Measurements from ENCODE around the gene SNX13.
"Not testable (repeated sequence)": the region's sequence is repeated elsewhere in the genome, so short reads cannot be mapped to it uniquely, and the experiment has no call there.

SNX13 gene

GRCh38 chr7:17848516-17848915, 91.8 kb downstream of the SNX13 start:
- DNase-seq (ENCODE audit: low read depth), result no peak

- DNase-seq (ENCODE audit: low read depth), result no peak
These were observed 93.4 kb downstream of the SNX13 start for GRCh38 chr7:17846935-17847334.

DNA sequence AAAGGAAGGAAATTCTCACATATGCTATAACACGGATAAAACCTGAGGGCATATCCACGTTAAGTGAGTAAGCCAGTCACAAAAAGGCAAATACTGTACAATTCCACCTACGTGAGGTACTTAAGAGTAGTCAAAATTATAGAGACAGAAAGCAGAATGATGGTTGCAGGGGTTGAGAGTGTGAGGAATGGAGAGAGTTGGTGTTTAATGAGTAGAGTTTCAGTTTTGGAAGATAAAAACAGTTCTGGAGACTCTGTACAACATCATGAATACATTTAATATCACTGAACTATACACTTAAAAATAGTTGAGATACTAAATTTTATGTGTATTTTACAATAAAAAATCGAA, 95.1 kb downstream of the SNX13 start:
- DNase-seq (ENCODE audit: low read depth), result no peak

DNA sequence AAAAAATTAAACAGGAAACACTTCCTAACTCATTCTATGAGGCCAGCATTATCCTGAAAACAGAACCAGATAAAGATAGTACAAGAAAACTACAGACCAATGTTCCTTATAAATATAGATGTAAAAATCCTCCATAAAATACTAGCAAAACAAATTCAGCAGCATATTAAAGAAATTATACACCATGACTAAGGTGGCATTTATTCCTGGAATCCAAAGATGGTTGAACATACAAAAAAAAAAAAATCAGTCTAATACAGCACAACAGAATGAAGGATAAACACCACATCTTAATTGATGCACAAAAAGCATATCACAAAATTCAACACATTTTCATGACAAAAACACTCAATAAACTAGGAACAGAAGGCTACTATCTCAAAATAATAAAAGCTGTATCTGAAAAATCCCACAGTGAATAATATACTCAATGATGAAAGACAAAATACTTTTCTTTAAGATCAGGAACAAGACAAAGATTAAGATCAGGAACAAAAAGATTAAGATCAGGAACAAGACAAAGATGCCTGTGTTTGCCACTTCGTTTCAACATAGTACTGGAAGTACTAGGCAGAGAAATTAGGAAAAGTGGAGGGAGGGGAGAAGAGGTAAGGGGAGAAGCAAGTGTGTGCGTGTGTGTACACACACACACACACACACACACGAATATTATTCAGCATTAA, 95.6 kb downstream of the SNX13 start:
- no peak for DNase-seq (ENCODE audit: low read depth)

GRCh38 chr7:17844022-17844421, 96.3 kb downstream of the SNX13 start:
- no peak for DNase-seq (ENCODE audit: low read depth)

DNA sequence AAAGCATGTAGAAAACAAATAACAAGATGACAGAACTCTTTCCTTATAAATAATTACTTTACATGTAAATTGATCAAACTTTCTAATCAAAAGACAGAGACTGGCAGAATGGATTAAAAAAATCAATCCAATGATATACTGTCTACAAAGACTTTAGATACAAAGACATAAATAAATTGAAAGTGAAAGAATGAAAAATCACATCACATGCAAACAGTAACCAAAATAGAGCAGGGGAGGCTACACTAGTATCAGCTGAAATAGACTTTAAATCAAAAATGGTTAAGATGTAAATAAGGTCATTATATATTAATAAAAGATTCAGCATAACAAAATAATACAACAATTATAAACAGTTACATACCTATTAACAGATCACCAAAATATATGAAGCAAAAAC, 97.3 kb downstream of the SNX13 start:
- DNase-seq (ENCODE audit: low read depth), result no peak

- no peak for DNase-seq (ENCODE audit: low read depth)
These were observed 107.4 kb downstream of the SNX13 start for GRCh38 chr7:17832820-17833355.

- DNase-seq (ENCODE audit: low read depth), result no peak
These were observed 108.1 kb downstream of the SNX13 start for GRCh38 chr7:17832242-17832641.

DNA sequence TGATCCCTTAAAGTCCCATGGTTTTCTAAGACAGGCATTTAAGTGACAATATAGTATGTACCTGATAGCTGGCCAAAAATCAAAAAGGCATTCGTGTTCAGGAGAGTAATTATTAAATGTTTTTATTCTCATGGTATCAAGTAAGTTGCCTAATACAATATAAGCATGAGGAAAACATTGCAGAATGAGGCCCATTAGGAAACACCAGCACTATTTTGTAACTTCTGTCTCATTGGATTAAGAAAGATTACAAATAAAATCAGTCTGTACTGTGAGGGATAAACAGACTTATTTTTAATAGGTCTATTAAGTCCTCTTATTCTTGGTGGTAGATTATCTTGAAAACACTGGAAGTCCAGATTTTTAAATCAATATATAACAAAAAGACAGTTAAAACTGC, 110.1 kb downstream of the SNX13 start:
- no peak for DNase-seq (ENCODE audit: low read depth)

DNA sequence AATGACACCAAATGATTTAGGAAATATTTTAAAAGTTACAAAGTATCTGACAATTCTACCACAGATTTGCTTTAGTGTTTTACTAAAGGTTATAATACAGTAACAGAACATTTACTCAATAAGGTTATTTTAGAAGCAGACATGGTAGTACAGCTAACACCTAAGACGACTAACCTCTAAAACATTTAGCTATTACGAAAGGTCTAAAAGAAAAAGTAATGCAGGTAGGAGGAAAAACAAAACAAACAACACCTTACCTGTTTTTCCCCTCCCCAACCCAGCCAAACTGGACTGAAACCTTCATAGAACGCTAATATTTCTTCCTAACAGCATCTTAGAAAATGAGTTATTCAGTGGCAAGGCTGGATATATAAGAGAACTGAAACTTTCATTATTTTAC, 111.3 kb downstream of the SNX13 start:
- no peak for DNase-seq (ENCODE audit: low read depth)

DNA sequence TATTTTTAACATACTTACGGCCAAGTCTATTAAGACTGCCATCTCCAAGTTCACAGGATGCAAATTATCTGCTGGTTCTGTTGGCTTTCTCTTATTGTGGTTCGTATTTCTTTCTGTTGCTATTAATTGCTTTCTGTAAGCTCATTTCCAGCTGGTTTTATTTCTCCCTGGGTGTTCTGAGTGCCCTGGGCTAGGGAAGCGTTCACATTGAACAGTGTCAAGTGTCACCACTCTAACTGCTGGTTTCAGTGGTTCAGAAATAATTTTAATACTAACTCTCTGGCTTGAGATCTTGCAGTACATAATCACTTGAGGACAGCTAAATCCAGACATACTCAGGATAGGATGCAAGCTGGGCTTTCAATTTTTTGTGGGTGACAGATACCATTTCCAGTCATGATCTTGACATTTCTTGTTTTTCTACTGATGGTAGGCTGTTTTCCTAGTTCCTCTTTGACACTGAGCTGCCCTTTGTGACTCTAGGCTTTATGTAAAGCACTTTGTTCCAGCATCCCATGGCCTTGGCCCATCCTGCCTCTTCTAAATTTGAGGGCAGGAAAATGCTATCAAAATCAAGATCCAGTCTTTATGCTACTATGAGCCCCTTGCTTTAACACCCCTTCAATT, 117.6 kb downstream of the SNX13 start:
- DNase-seq (ENCODE audit: low read depth), result no peak

DNA sequence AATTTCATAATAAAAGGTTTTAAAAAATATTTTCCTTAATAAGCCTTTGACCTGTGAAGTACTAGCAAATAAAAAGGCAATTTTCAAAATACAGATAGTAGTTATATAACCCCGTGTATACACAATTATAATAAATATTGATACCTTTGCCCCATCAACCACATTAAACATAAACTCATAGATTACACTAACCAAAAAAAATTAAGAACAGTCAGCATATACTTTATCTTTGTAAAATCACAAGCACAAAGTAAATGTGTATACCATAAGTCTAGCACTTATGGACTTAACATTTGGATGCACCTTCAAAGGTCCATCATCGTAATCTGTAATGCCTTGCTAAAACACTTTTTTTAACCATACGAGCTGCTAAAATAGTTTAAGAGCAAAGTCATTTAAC, 123.4 kb downstream of the SNX13 start:
- no peak for DNase-seq (ENCODE audit: low read depth)

GRCh38 chr7:17815318-17815717, 125.0 kb downstream of the SNX13 start:
- DNase-seq (ENCODE audit: low read depth), result no peak

DNA sequence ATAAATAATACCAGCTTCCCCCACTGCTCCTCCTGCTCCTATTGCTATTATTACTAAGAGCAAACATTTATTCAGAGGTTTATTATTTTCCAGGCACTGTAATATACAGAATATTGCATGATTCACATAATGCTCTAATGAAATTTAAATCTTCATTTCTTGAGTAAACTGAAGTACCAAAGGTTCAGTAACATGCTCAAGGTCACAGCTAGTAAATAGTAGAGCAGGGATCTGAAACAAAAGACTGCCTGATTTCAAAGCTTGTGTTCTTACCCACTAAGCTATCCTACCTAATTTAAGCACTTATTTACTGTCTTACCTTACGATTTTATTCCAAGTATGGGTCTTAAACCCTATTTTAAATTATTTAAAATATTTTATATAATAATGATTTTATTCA, 126.2 kb downstream of the SNX13 start:
- no peak for DNase-seq (ENCODE audit: low read depth)

GRCh38 chr7:17809215-17809614, 131.1 kb downstream of the SNX13 start:
- not testable (repeated sequence) for DNase-seq (ENCODE audit: low read depth)

DNA sequence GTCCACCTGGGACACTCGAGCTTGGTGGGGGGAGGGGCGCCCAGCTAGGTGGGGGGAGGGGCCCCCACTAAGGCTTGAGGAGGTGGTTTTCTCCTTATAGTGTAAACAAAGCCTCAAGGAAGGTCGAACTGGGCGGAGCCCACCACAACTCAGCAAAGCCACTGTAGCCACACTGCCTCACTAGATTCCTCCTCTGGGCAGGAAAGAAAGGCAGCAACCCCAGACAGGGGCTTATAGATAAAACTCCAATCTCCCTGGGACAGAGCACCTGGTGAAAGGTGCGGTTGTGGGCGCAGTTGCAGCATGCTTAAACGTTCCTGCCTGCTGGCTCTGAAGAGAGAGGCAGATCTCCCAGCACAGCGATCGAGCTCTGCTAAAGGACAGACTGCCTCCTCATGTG, 133.1 kb downstream of the SNX13 start:
- no peak for DNase-seq (ENCODE audit: low read depth)

DNA sequence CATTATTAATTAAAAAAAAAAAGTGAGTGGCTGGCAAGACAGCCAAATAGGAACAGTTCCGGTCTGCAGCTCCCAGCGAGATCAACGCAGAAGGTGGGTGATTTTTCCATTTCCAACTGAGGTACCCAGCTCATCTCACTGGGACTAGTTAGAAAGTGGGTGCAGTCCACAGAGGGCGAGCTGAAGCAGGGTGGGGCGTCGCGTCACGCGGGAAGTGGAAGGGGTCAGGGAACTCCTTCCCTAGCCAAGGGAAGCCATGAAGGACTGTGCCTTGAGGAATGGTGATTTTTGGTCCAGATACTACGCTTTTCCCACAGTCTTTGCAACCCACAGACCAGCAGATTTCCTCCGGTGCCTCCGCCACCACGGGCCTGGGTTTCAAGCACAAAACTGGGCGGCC, 133.7 kb downstream of the SNX13 start:
- no peak for DNase-seq (ENCODE audit: low read depth)

- DNase-seq (ENCODE audit: low read depth), result no peak
These were observed 138.2 kb downstream of the SNX13 start for GRCh38 chr7:17802056-17802455.

DNA sequence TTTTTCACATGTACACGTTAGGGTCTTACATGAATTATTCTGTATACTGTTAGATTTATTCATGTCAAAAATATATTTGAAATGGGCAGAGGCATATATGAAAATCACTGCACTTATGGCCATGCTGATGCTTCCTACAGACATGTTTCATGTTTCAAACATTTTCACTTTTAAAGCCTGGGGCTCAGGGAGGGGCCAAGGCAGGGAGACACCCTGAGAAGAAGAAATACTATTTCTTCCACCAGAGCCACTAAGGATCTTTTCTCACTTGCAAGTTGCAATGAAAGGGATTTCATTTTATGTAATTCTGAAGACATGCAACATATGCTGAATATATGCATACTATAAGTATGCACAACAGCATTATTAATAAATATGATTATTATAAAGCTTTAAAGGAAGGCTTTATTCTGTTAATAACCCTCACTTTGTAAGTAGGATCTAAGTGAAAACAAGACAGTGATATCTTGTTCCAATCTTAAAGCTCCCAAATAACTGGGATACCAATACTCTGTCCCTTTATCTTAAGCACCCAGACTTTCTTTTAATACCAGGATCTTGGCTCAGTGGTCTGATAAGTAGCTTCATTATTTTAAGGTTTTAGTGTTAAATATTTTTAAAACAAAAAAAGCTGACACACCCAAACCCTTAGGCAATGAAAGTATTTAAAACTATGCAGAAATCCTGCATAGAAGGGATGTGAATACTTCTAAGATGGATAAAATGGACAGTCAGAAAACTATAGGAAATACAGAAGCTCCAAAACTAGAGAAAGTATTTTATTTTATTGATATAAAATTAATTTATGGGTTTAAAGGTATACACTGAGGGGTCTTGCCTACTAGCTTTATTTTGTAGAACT, 148.0 kb downstream of the SNX13 start:
- DNase-seq (ENCODE audit: low read depth), result no peak

DNA sequence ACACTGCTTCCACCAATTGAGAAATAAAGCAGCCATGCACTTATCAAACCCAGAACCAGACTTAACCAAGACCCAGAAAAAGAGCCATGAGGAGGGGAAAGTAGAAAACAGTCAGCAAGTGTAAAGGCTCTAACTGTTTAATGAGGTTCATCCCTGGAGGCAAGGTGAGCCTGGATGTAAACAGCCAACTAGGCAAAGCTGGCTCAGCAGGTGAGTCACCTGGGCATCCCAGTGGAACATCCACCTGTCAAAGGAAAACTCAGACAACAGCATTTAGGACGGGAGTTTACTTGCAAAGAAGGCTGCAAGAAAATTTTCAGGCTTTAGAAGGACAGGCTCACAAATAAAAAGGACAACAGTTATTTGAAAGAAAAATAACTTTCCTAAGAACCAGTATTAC, 153.0 kb downstream of the SNX13 start:
- no peak for DNase-seq (ENCODE audit: low read depth)

DNA sequence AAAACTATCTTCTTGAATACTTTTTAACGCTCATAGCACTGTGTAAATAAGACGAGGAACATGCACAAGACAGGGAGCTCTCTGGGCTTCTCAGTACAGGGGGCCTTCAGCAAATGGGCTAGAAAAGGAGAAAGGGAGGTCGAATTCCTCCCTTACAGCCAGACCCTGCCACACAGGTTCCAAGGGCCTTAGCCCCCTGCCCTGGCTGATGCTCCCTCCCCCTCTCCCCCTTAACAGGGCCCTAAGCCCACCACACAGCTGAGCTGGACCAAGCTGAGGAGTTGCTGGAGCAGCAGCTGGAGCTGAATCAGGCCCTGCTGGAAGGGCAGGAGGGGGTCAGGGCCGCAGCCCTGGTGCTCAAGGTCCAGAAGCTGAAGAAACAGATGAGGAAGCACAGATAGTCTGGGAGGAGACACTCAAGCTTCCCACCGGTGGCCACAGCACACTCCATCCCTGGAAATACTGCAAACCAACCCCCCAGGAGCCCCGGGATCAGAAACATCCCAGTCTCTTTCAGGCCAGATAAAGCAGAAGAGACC, 153.9 kb downstream of the SNX13 start:
- no peak for DNase-seq (ENCODE audit: low read depth)

DNA sequence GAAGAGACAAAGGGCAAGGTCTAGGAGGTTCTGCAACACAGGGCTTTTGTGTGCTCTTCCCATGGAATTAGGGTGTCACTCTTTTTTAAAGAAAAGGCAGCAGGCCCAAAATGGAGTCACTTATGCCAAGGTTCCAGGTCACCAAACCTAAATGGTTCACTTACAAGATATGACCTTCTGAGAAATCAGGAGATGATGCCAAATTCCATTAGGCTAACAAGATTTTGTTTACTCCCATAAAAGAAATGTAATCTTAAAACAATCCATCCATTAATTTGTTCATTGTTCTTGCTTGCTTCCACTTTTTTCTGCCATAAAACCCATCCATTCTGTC, 158.1 kb downstream of the SNX13 start:
- DNase-seq (ENCODE audit: low read depth), result no peak

Measured in activated T-cell treated with anti-CD3 and anti-CD28 coated beads for 48 hours (primary cell).